HepG2 (cell line): ENCODE data around the gene UTP11. TPM values are rescaled to one million over a fixed set of nuclear protein-coding genes. Genes with fewer than 3 reads are reported as not detected.

Experiments used
- ELF3 ChIP-seq: IDR thresholded peaks from 2 replicates; pipeline ENCODE4 v1.6.1; 2016; ENCODE audit warnings: missing genetic modification reagents, missing compliant biosample characterization
- FOXJ3 ChIP-seq: sonication (generic); formaldehyde crosslinking; IDR thresholded peaks from 2 replicates; pipeline ENCODE4 v1.4.0; 2020; ENCODE audit warnings: missing genetic modification reagents, mild to moderate bottlenecking, borderline replicate concordance
- GATAD1 ChIP-seq: IDR thresholded peaks from 2 replicates; pipeline ENCODE4 v1.6.1; 2016; ENCODE audit warnings: missing genetic modification reagents, missing compliant biosample characterization
- HDAC1 ChIP-seq: sonication (generic); formaldehyde crosslinking; IDR thresholded peaks from 2 replicates; pipeline ENCODE4 v1.5.1; 2020; ENCODE audit warnings: mild to moderate bottlenecking, missing genetic modification reagents
- HMG20A ChIP-seq: IDR thresholded peaks from 2 replicates; pipeline ENCODE4 v1.6.1; 2016; ENCODE audit warnings: borderline replicate concordance
- HMG20B ChIP-seq: conservative IDR thresholded peaks from 2 replicates; pipeline ENCODE4 v1.6.1; 2016; ENCODE audit warnings: missing genetic modification reagents, missing compliant biosample characterization
- ISX ChIP-seq: sonication (generic); formaldehyde crosslinking; conservative IDR thresholded peaks from 2 replicates; pipeline ENCODE4 v1.5.0; 2020; ENCODE audit warnings: missing genetic modification reagents
- MYC ChIP-seq: sonication (generic); formaldehyde crosslinking; IDR thresholded peaks from 2 replicates; pipeline ENCODE4 v1.9.0; 2021; ENCODE audit warnings: missing genetic modification reagents, borderline replicate concordance
- NFE2 ChIP-seq: sonication (generic); formaldehyde crosslinking; IDR thresholded peaks from 2 replicates; pipeline ENCODE4 v1.4.0; 2020; ENCODE audit warnings: missing genetic modification reagents
- NFKB2 ChIP-seq: sonication (generic); formaldehyde crosslinking; IDR thresholded peaks from 2 replicates; pipeline ENCODE4 v1.4.0; 2020; ENCODE audit warnings: missing genetic modification reagents, borderline replicate concordance
- NFYC ChIP-seq: IDR thresholded peaks from 2 replicates; pipeline ENCODE4 v1.6.1; 2016; ENCODE audit warnings: missing genetic modification reagents, missing compliant biosample characterization
- RBM39 ChIP-seq: fragments of 200-400 bp; formaldehyde crosslinking; IDR thresholded peaks from one replicate; pipeline ENCODE4 v1.6.1; 2018; ENCODE audit warnings: antibody characterized with exemption, mild to moderate bottlenecking, low read depth, low read length; ENCODE audit not compliant: poor library complexity, severe bottlenecking
- SP140L ChIP-seq: sonication (generic); formaldehyde crosslinking; IDR thresholded peaks from 2 replicates; pipeline ENCODE4 v1.4.0; 2020; ENCODE audit warnings: missing genetic modification reagents, borderline replicate concordance
- ZFY ChIP-seq: sonication (generic); formaldehyde crosslinking; IDR thresholded peaks from 2 replicates; pipeline ENCODE4 v1.4.0; 2020; ENCODE audit warnings: missing genetic modification reagents
- ZNF263 ChIP-seq: sonication (generic); formaldehyde crosslinking; IDR thresholded peaks from 2 replicates; pipeline ENCODE4 v1.4.0; 2020; ENCODE audit warnings: missing genetic modification reagents
- ZNF292 ChIP-seq: sonication (generic); formaldehyde crosslinking; IDR thresholded peaks from 2 replicates; pipeline ENCODE4 v1.8.1; 2022; ENCODE audit warnings: mild to moderate bottlenecking, low read depth, missing genetic modification reagents, borderline replicate concordance
- ZNF552 ChIP-seq: sonication (generic); formaldehyde crosslinking; IDR thresholded peaks from 2 replicates; pipeline ENCODE4 v1.9.0; 2022; ENCODE audit warnings: missing genetic modification reagents, mild to moderate bottlenecking, borderline replicate concordance
- ZNF772 ChIP-seq: sonication (generic); formaldehyde crosslinking; IDR thresholded peaks from 2 replicates; pipeline ENCODE4 v1.5.0; 2020; ENCODE audit warnings: mild to moderate bottlenecking, missing genetic modification reagents
- ZSCAN25 ChIP-seq: sonication (generic); formaldehyde crosslinking; IDR thresholded peaks from 2 replicates; pipeline ENCODE4 v1.8.0; 2022; ENCODE audit warnings: mild to moderate bottlenecking, missing genetic modification reagents
- polyA plus RNA-seq, 8 experiments: library from polyadenylated mRNA; depleted of rRNA in 3 of 8; stranded (reverse) in 7 of 8; unstranded in 1 of 8; fragments of >200 nt; fragmentation: Illumina TruSeq in 4 of 8; extraction: Trizol in 4 of 8; gene quantifications; 2 replicates each; pipeline versions ENCODE4 v1.2.1 to v1.2.3, GENCODE V29; 2011 to 2016; ENCODE audit warnings: low read depth in 4 of 8, missing spikeins in 1 of 8, mixed read lengths in 1 of 8; ENCODE audit not compliant: insufficient read depth in 1 of 8
- total RNA-seq, 5 experiments: library from RNA; depleted of rRNA; stranded (reverse); fragments of >200 nt; fragmentation: Illumina TruSeq; extraction: Trizol; gene quantifications; 2 replicates each; pipeline ENCODE4 v1.2.3, GENCODE V29; 2016; ENCODE audit warnings: low read depth in 1 of 5
- TF ChIP-seq, protein P1 (sequence below): sonication (generic); formaldehyde crosslinking; IDR thresholded peaks from 2 replicates; pipeline ENCODE4; 2020; ENCODE audit warnings: missing genetic modification reagents, mild to moderate bottlenecking, borderline replicate concordance
- TF ChIP-seq, protein P2 (sequence below): sonication (generic); formaldehyde crosslinking; IDR thresholded peaks from 2 replicates; pipeline ENCODE4 v1.4.0; 2020; ENCODE audit warnings: missing genetic modification reagents
- TF ChIP-seq, protein P3 (sequence below): sonication (generic); formaldehyde crosslinking; IDR thresholded peaks from 2 replicates; pipeline ENCODE4 v1.5.1; 2020; ENCODE audit warnings: missing genetic modification reagents, mild to moderate bottlenecking, borderline replicate concordance
- TF ChIP-seq, protein P4 (sequence below): sonication (generic); formaldehyde crosslinking; IDR thresholded peaks from 2 replicates; pipeline ENCODE4 v1.9.0; 2022; ENCODE audit warnings: low read depth, missing genetic modification reagents

Gene UTP11
- total and polyA plus RNA-seq, 2 of the 13 experiments (the other 11 are each of a cell fraction or from before 2014, with no cell fraction given), result 13.5 to 44.8 TPM

DNA sequence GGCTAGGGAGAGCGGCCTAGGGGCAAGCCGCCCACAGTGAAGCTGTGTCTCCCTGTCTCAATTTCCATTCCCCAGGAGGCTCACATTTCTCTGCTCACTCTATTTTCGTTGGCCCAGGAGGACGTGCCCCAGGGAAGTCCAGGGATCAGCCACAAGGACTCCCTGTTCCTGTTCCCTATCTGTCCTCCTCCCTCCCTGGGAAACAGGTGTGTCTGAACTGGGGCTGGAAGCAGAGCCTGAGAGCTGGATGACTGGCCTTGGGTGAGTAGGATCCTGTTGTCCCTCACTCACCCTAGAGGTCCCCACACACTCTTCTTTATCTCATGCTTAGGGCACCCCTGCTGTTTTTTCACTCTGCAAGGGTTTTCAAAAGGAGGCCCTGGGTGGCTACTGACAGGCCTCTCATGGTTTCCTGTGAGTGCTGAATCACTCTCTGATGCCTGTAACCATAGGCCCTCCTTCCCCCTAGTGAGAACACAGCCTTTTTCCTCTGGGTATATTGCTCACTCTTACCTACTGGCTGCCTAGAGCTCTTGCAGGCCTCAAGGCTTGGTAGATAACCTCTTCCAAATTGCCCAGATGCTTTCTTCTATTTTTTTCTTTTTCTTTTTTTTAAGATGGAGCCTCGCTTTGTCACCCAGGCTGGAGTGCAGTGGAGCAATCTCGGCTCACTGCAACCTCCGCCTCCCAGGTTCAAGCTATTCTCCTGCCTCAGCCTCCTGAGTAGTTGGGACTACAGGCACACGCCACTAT is 3.3 kb upstream of the UTP11 start (continued):
- TF ChIP-seq ZSCAN25 (CRISPR knock-in tag), result no peak
- TF ChIP-seq, protein P1, sequence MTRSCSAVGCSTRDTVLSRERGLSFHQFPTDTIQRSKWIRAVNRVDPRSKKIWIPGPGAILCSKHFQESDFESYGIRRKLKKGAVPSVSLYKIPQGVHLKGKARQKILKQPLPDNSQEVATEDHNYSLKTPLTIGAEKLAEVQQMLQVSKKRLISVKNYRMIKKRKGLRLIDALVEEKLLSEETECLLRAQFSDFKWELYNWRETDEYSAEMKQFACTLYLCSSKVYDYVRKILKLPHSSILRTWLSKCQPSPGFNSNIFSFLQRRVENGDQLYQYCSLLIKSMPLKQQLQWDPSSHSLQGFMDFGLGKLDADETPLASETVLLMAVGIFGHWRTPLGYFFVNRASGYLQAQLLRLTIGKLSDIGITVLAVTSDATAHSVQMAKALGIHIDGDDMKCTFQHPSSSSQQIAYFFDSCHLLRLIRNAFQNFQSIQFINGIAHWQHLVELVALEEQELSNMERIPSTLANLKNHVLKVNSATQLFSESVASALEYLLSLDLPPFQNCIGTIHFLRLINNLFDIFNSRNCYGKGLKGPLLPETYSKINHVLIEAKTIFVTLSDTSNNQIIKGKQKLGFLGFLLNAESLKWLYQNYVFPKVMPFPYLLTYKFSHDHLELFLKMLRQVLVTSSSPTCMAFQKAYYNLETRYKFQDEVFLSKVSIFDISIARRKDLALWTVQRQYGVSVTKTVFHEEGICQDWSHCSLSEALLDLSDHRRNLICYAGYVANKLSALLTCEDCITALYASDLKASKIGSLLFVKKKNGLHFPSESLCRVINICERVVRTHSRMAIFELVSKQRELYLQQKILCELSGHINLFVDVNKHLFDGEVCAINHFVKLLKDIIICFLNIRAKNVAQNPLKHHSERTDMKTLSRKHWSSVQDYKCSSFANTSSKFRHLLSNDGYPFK (CRISPR knock-in tag), result no peak
- no peak for TF ChIP-seq SP140L (CRISPR knock-in tag)
- TF ChIP-seq NFE2 (CRISPR knock-in tag), result peak; percentile 17; the same call in 1 of the 2 replicates
- no peak for TF ChIP-seq GATAD1 (CRISPR knock-in tag)
- peak; percentile 43; the same call in 1 of the 2 replicates for TF ChIP-seq ZNF263 (CRISPR knock-in tag)
- TF ChIP-seq HDAC1 (CRISPR knock-in tag), result no peak
- peak; percentile 39; the same call in 1 of the 2 replicates for TF ChIP-seq ZNF292 (CRISPR knock-in tag)
- TF ChIP-seq RBM39, result no peak
- TF ChIP-seq NFKB2 (CRISPR knock-in tag), result no peak
- TF ChIP-seq, protein P2, sequence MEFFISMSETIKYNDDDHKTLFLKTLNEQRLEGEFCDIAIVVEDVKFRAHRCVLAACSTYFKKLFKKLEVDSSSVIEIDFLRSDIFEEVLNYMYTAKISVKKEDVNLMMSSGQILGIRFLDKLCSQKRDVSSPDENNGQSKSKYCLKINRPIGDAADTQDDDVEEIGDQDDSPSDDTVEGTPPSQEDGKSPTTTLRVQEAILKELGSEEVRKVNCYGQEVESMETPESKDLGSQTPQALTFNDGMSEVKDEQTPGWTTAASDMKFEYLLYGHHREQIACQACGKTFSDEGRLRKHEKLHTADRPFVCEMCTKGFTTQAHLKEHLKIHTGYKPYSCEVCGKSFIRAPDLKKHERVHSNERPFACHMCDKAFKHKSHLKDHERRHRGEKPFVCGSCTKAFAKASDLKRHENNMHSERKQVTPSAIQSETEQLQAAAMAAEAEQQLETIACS (CRISPR knock-in tag), result no peak
- peak; percentile 24; the same call in 1 of the 2 replicates for TF ChIP-seq ZFY (CRISPR knock-in tag)
- TF ChIP-seq NFYC (CRISPR knock-in tag), result no peak
- TF ChIP-seq, protein P3, sequence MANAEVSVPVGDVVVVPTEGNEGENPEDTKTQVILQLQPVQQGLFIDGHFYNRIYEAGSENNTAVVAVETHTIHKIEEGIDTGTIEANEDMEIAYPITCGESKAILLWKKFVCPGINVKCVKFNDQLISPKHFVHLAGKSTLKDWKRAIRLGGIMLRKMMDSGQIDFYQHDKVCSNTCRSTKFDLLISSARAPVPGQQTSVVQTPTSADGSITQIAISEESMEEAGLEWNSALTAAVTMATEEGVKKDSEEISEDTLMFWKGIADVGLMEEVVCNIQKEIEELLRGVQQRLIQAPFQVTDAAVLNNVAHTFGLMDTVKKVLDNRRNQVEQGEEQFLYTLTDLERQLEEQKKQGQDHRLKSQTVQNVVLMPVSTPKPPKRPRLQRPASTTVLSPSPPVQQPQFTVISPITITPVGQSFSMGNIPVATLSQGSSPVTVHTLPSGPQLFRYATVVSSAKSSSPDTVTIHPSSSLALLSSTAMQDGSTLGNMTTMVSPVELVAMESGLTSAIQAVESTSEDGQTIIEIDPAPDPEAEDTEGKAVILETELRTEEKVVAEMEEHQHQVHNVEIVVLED (CRISPR knock-in tag), result no peak
- no peak for TF ChIP-seq ZNF552
- TF ChIP-seq FOXJ3 (CRISPR knock-in tag), result no peak
- TF ChIP-seq ELF3, result peak; percentile 12; the same call in 1 of the 2 replicates
- TF ChIP-seq MYC, result 0 out of 2 replicates have a peak, but pooled peaks have one; percentile 28
- TF ChIP-seq, protein P4, sequence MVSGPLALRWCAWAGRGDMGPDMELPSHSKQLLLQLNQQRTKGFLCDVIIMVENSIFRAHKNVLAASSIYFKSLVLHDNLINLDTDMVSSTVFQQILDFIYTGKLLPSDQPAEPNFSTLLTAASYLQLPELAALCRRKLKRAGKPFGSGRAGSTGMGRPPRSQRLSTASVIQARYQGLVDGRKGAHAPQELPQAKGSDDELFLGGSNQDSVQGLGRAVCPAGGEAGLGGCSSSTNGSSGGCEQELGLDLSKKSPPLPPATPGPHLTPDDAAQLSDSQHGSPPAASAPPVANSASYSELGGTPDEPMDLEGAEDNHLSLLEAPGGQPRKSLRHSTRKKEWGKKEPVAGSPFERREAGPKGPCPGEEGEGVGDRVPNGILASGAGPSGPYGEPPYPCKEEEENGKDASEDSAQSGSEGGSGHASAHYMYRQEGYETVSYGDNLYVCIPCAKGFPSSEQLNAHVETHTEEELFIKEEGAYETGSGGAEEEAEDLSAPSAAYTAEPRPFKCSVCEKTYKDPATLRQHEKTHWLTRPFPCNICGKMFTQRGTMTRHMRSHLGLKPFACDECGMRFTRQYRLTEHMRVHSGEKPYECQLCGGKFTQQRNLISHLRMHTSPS (CRISPR knock-in tag), result no peak
- no peak for TF ChIP-seq HMG20B (CRISPR knock-in tag)
- TF ChIP-seq ISX (CRISPR knock-in tag), result no peak
- TF ChIP-seq ZNF772 (CRISPR knock-in tag), result no peak
- no peak for TF ChIP-seq HMG20A (CRISPR knock-in tag)
